Measurements from ENCODE around the gene DDA1. TPM values are rescaled to one million over a fixed set of nuclear protein-coding genes. Genes with fewer than 3 reads are reported as not detected.

DDA1 gene
- polyA plus RNA-seq, 2 of the 4 experiments (the other 2 are of a cell fraction) = 35.5 to 53.5 TPM

DNA sequence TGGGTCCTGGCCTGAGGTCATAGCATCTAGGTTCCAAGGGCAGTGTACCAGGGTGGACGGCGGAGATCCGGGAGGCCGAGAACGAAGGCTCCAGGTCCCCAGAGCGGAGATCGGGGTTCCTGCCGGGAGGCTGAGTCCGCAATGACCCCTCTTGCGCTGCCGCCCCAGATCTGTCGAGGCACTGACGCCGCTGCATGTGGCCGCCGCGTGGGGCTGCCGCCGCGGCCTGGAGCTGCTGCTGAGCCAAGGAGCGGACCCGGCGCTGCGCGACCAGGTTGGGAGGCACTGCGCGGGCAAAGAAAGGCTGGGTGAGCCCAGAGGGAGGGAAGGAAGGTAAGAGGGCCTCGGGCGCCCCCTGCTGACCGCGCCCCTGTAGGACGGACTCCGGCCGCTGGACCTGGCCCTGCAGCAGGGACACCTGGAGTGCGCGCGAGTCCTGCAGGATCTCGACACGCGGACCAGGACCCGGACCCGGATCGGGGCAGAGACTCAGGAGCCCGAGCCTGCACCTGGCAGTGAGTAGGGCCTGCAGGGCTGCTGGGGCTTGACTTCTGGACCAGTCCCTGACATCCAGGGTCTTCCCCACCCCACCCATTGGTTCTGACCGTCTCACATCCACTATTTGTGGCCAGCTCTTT lies 26.8 kb upstream of the DDA1 start (continued):
- TF ChIP-seq SMC3 (IDR thresholded peaks at IDR 0.05) = peak; percentile 77
- no peak for TF ChIP-seq FOSB (CRISPR knock-in tag; IDR thresholded peaks at IDR 0.05)
- no peak for TF ChIP-seq SREBF2 (IDR thresholded peaks at IDR 0.05)
- TF ChIP-seq, protein P1, sequence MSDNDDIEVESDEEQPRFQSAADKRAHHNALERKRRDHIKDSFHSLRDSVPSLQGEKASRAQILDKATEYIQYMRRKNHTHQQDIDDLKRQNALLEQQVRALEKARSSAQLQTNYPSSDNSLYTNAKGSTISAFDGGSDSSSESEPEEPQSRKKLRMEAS (IDR thresholded peaks at IDR 0.05) = peak; percentile 70; the same call in 1 of the 2 replicates
- TF ChIP-seq HOXB13 (CRISPR knock-in tag; IDR thresholded peaks at IDR 0.05; ENCODE audit: low read depth) = no peak
- TF ChIP-seq, protein P2, sequence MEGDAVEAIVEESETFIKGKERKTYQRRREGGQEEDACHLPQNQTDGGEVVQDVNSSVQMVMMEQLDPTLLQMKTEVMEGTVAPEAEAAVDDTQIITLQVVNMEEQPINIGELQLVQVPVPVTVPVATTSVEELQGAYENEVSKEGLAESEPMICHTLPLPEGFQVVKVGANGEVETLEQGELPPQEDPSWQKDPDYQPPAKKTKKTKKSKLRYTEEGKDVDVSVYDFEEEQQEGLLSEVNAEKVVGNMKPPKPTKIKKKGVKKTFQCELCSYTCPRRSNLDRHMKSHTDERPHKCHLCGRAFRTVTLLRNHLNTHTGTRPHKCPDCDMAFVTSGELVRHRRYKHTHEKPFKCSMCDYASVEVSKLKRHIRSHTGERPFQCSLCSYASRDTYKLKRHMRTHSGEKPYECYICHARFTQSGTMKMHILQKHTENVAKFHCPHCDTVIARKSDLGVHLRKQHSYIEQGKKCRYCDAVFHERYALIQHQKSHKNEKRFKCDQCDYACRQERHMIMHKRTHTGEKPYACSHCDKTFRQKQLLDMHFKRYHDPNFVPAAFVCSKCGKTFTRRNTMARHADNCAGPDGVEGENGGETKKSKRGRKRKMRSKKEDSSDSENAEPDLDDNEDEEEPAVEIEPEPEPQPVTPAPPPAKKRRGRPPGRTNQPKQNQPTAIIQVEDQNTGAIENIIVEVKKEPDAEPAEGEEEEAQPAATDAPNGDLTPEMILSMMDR (IDR thresholded peaks at IDR 0.05) = peak; percentile 73
- TF ChIP-seq EP300 (IDR thresholded peaks at IDR 0.05) = no peak
- TF ChIP-seq RFX5 (IDR thresholded peaks at IDR 0.05) = no peak
- TF ChIP-seq, protein P3, sequence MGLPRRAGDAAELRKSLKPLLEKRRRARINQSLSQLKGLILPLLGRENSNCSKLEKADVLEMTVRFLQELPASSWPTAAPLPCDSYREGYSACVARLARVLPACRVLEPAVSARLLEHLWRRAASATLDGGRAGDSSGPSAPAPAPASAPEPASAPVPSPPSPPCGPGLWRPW (IDR thresholded peaks at IDR 0.05) = no peak
- TF ChIP-seq HOXB5 (CRISPR knock-in tag; IDR thresholded peaks at IDR 0.05) = no peak
- TF ChIP-seq, protein P4, sequence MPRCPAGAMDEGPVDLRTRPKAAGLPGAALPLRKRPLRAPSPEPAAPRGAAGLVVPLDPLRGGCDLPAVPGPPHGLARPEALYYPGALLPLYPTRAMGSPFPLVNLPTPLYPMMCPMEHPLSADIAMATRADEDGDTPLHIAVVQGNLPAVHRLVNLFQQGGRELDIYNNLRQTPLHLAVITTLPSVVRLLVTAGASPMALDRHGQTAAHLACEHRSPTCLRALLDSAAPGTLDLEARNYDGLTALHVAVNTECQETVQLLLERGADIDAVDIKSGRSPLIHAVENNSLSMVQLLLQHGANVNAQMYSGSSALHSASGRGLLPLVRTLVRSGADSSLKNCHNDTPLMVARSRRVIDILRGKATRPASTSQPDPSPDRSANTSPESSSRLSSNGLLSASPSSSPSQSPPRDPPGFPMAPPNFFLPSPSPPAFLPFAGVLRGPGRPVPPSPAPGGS (IDR thresholded peaks at IDR 0.05) = no peak
- no peak for TF ChIP-seq JUN (IDR thresholded peaks at IDR 0.05)
- TF ChIP-seq POLR2AphosphoS2 (conservative IDR thresholded peaks at IDR 0.05; ENCODE audit: low read length) = no peak
- TF ChIP-seq GATA3 (IDR thresholded peaks at IDR 0.05; ENCODE audit: borderline replicate concordance) = no peak
- no peak for TF ChIP-seq NFE2L2 (conservative IDR thresholded peaks at IDR 0.05; ENCODE audit: low read length)
- TF ChIP-seq JUNB (IDR thresholded peaks at IDR 0.05) = no peak
- TF ChIP-seq RARB (CRISPR knock-in tag; IDR thresholded peaks at IDR 0.05) = no peak
- TF ChIP-seq ESRRA (IDR thresholded peaks at IDR 0.05; ENCODE audit: borderline replicate concordance, low read length) = no peak
- TF ChIP-seq, protein P5, sequence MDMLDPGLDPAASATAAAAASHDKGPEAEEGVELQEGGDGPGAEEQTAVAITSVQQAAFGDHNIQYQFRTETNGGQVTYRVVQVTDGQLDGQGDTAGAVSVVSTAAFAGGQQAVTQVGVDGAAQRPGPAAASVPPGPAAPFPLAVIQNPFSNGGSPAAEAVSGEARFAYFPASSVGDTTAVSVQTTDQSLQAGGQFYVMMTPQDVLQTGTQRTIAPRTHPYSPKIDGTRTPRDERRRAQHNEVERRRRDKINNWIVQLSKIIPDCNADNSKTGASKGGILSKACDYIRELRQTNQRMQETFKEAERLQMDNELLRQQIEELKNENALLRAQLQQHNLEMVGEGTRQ (IDR thresholded peaks at IDR 0.05) = no peak
- TF ChIP-seq CBX2 (IDR thresholded peaks at IDR 0.05; ENCODE audit: borderline replicate concordance, low read depth) = no peak
- TF ChIP-seq POLR2A (IDR thresholded peaks at IDR 0.05; ENCODE audit: low read length) = no peak
- TF ChIP-seq HOXA7 (CRISPR knock-in tag; IDR thresholded peaks at IDR 0.05) = no peak
- peak; percentile 84 for TF ChIP-seq RAD21 (conservative IDR thresholded peaks at IDR 0.05 in 1 of 2, IDR thresholded peaks at IDR 0.05 in 1 of 2)
- no peak for TF ChIP-seq TP53 (CRISPR knock-in tag; IDR thresholded peaks at IDR 0.05)
- TF ChIP-seq, protein P6, sequence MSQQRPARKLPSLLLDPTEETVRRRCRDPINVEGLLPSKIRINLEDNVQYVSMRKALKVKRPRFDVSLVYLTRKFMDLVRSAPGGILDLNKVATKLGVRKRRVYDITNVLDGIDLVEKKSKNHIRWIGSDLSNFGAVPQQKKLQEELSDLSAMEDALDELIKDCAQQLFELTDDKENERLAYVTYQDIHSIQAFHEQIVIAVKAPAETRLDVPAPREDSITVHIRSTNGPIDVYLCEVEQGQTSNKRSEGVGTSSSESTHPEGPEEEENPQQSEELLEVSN (IDR thresholded peaks at IDR 0.05; ENCODE audit: borderline replicate concordance, low read depth) = peak; percentile 83
- TF ChIP-seq ZNF302 (CRISPR knock-in tag; IDR thresholded peaks at IDR 0.05) = no peak
- no peak for TF ChIP-seq PHF8 (IDR thresholded peaks at IDR 0.05; ENCODE audit: borderline replicate concordance, low read depth)
- no peak for TF ChIP-seq NPAS2 (CRISPR knock-in tag; IDR thresholded peaks at IDR 0.05; ENCODE audit: borderline replicate concordance)
- TF ChIP-seq MAZ (IDR thresholded peaks at IDR 0.05; ENCODE audit: borderline replicate concordance, low read depth, low read length) = no peak
- TF ChIP-seq HEYL (CRISPR knock-in tag; IDR thresholded peaks at IDR 0.05) = no peak
- no peak for TF ChIP-seq NR3C1 (IDR thresholded peaks at IDR 0.05)

Data from A549 (cell line).